SKM-1 (cell line): ENCODE data around the gene ARID1B.
"Not testable (repeated sequence)": the region's sequence is repeated elsewhere in the genome, so short reads cannot be mapped to it uniquely, and the experiment has no call there.

Experiments used
- DNase-seq: peaks from one replicate; lab custom pipeline; 2025; ENCODE audit not compliant: unreplicated experiment; lab: John Stamatoyannopoulos, UW

ARID1B gene

DNA sequence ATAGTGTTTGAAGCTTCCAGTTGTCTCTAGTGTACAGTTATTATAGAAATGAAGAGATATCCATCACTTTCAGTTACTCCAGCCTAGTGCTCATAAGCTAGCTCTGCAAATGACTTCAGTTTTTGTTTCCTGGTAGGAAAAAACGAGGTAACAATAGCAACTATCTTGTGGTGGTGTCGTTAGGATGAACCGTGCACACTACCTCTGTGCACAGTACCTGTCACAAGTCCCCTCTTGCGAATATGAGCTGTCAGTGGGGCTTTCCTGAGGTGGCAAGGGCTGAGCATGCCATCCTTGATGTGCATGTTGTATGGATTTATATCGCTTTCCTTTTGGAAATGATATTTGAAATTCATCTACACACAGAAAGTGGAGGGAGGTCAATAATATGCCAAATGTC is 151.8 kb downstream of the ARID1B start:
- no peak for DNase-seq

DNA sequence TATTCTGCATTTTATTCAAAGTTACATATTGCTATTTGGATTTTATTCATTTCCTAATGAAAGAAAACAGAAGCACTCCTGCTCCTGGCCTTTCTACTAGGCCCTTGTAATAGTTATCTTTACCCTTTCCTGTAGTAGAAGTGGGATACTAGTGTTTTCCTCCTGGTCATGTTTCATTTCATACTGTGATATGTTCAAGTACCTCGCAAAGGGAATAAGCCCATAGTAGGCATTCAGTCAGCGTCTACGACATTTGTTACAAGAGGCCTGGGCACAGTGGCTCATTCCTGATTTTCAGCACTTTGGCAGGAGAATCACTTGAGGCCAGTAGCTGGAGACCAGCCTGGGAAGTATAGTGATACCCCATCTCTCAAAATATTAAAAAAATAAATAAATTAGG is 154.1 kb downstream of the ARID1B start:
- no peak for DNase-seq

GRCh38 chr6:156933201-156934068 is 156.3 kb downstream of the ARID1B start:
- no peak for DNase-seq

- no peak for DNase-seq
Measured at GRCh38 chr6:156934069-156934460, 156.9 kb downstream of the ARID1B start.

DNA sequence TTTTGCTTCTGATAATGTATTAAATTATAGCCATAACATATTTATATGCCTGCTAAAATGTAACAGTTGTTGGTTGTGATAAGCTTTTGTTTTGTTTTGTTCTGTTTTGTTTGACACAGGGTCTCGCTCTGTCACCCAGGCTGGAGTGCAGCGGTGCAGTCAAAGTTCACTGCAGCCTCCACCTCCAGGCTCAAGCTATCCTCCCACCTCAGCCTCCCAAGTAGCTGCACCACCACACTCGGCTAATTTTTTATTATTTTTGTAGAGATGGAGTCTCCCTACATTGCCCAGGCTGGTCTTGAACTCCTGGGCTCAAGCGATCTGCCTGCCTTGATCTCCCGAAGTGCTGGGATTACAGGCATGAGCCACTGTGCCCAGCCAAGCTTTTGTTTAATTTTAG is 157.8 kb downstream of the ARID1B start:
- no peak for DNase-seq

- DNase-seq, result no peak
Measured at GRCh38 chr6:156938143-156938542, 161.0 kb downstream of the ARID1B start.

GRCh38 chr6:156940221-156940620 is 163.0 kb downstream of the ARID1B start:
- DNase-seq, result no peak

DNA sequence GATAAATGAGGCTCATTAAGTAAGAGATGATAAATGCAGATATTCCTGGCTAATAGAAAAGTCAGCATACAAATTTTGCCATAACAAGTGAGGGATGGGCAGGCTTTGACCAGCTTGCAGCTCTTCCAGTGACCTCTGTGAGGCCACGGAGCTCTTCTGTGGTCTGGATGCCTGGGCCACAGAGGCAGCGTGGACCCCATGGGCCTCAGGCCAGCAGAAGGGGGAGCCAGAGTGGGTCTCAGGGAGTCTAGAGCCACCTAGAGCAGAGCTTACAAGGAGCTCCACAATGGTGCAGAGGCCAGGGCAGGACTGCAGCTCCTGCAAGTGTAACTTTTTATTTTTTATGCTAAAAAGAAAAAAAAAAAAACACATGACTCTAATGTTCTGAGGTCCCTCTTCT is 165.1 kb downstream of the ARID1B start:
- no peak for DNase-seq

- no peak for DNase-seq
Measured at GRCh38 chr6:156943166-156943565, 166.0 kb downstream of the ARID1B start.

DNA sequence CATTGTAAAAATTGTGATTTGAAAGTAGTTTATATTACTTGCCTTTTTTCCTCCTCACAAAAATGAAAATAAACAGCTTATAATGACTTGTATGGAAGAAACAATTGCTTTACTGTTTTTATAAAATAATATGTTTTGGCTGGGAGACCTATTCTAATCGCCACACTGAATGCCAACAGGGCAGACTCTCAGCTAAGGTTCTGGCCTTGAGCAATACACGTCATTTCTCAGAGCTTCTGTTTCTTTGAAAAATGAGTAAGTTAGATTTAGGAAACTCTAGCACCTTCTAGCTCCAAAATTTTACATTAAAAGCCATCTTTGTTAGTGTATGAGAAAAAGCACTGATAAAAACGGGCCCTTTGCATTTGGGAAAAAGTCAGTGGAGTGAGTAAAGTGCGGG is 166.6 kb downstream of the ARID1B start:
- no peak for DNase-seq

DNA sequence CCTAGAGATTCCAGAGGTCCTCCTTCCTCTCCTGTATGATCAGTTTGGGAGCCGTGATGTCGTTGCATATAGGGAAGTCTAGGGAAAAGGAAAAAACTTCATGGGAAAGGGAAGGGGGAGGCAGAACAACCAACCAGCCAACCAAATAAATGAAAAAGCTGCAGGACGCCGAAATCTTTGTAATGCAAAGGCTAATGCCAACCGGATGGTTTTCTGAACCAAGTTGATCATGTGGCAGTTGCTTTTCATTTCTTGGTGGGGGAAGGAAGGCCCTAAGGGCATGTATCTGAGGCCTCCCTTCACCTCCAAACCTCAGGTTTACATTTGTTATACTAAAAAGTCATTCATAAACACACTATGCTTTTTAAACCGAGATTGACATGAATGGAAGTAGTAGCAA is 167.2 kb downstream of the ARID1B start:
- no peak for DNase-seq

DNA sequence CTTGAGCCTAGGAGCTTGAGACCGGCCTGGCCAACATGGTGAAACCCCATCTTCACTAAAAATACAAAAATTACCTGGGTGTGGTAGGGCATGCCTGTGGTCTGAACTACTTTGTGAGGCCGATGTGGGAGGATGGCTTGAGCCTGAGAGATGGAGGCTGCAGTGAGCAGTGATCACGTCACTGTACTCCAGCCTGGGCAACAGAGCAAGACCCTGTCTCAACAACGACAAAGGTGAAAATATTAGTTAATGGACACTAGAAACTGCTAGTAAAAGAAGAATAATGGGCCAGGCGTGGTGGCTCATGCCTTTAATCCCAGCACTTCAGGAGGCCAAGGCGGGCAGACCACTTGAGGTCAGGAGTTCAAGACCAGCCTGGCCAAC is 168.6 kb downstream of the ARID1B start:
- not testable (repeated sequence) for DNase-seq

- no peak for DNase-seq
Measured at GRCh38 chr6:156946370-156946936, 169.3 kb downstream of the ARID1B start.

GRCh38 chr6:156948277-156948676 is 171.1 kb downstream of the ARID1B start:
- no peak for DNase-seq

GRCh38 chr6:156948807-156949206 is 171.6 kb downstream of the ARID1B start:
- DNase-seq, result no peak

DNA sequence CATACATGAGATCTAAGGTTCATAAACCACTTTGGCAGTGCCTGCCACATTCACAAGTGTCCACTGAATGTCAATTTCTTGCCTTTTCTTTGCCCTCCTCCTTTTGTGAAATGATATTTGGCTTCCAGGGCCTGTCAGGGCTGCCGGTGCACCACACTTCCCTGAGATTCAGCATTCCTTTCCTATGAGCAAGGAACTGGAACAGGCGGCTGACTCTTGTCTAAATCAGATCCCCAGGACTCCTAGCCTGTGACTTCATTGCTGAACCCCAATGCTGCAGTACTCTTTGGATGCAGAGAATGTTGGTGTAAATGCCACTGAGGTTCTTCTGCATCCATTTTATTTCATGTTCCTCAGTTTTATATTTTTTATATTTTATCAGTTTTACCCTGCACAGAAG is 172.2 kb downstream of the ARID1B start:
- DNase-seq, result no peak

GRCh38 chr6:156950084-156950483 is 172.9 kb downstream of the ARID1B start:
- no peak for DNase-seq

- no peak for DNase-seq
Measured at GRCh38 chr6:156950531-156950930, 173.4 kb downstream of the ARID1B start.

DNA sequence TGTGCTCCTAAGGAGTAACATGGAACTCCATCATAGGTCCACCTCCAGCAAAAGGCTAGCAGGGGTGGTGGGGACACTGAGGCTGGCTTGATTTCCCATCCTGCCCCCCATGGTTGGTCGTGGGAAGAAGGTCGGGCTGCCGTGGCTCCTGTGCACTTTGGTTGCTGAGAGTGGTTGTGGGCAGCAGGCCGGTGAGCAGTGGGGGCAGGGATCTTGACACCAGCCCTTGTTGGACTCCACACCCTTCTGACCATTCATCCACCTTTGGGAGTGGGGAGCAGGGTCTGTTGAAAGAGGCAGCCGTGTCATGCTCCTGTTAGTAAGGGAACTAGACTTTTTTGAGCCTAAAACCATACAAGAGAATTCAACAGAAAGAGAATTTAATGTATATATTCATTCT is 175.2 kb downstream of the ARID1B start:
- DNase-seq, result no peak

DNA sequence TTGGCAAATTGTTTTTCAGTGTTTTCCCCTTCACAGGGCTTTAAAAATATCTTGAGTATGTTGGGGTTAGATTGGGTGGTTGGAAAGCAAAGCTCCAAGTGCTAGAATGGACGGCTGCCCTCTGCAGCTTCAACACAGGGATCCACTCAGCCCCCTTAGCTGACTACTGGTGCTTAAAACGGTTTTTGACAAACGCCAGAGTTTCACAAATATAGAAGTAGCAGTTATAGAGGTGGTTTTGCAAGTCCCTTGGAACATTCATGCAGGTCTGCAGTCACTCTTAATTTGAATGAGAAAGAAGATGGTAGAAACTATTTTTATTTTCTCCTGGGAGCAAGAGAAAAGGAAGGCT is 175.9 kb downstream of the ARID1B start:
- no peak for DNase-seq

DNA sequence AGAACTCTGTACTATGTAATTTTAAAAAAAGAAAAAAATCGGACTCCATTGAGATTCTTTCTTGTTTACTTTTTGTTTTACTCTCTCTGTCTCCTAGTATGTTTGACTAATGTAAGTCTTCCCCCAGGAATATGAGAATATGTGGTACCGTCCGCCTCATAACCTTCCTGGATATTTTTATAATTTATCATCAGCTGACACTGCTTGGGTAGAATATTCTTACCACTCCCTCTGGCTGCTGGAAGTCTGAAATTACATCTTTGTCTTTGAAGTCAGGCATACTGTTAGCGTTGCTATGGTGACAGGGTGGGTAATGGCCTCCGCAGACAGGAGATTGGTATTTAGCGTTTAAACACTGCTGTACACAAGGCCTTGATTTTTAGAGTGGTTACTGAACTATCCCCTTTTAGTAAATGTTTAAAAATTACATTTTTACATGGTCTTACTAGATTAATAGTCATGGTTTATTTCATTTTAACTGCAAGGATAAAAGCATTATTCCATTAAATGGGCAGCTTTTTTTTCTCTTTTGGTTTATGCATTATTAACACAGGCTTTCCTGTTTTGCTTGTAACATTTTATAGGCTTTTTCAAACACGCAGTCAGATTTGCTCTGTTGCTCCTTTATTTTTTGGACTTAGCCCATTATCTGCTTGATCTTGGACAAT is 176.4 kb downstream of the ARID1B start:
- DNase-seq, result no peak

GRCh38 chr6:156954191-156954590 is 177.0 kb downstream of the ARID1B start:
- DNase-seq, result no peak
